Thoracic aorta (tissue), 2 donors: Measurements from ENCODE around the gene BBS7. TPM values are rescaled to one million over a fixed set of nuclear protein-coding genes. Genes with fewer than 3 reads are reported as not detected.

ENCODE experiments used
- ATAC-seq: fragments of 150-250 bp; one replicate; pipeline ENCODE4 v1.8.0; 2017; ENCODE audit warnings: low read depth; ENCODE audit not compliant: insufficient number of reproducible peaks, low FRiP score
- DNase-seq: peaks from one replicate; pipeline ENCODE4 v3.0.0-alpha.2; 2020; ENCODE audit warnings: low spot score
- H3K27ac ChIP-seq, 2 donors: fragments of 200-600 bp; sonication (generic); 1 replicate in 1 of 2; 2 replicates in 1 of 2; pipeline ENCODE4 v1.5.1; 2016; ENCODE audit warnings: mild to moderate bottlenecking in 2 of 2, moderate library complexity in 2 of 2
- H3K27me3 ChIP-seq: fragments of 200-600 bp; sonication (generic); replicated peaks from 2 replicates; pipeline ENCODE4 v1.6.0; 2016; ENCODE audit warnings: mild to moderate bottlenecking; ENCODE audit not compliant: insufficient read depth
- H3K36me3 ChIP-seq: fragments of 200-600 bp; sonication (generic); one replicate; pipeline ENCODE4 v1.5.1; 2016
- H3K4me1 ChIP-seq, 2 donors: fragments of 200-600 bp; sonication (generic); 1 replicate in 1 of 2; 2 replicates in 1 of 2; pipeline versions ENCODE4 v1.5.1 to v1.6.0; 2016; ENCODE audit warnings: low read depth in 2 of 2, mild to moderate bottlenecking in 1 of 2; ENCODE audit not compliant: control insufficient read depth in 1 of 2
- H3K4me3 ChIP-seq: fragments of 200-600 bp; sonication (generic); 2 replicates; pipeline ENCODE4 v1.5.1; 2016; ENCODE audit warnings: mild to moderate bottlenecking
- H3K9me3 ChIP-seq: fragments of 200-600 bp; sonication (generic); 2 replicates; pipeline ENCODE4 v1.5.1; 2016
- CTCF ChIP-seq: fragments of 200-600 bp; sonication (generic); IDR thresholded peaks from one replicate; pipeline ENCODE4 v1.5.1; 2019; ENCODE audit warnings: antibody characterized with exemption
- total RNA-seq, 2 donors: library from RNA; depleted of rRNA; stranded (reverse); fragments of >200 nt; gene quantifications; one replicate each; pipeline versions ENCODE4 v1.1.0 to v1.2.3, GENCODE V29; 2016

Gene BBS7
- total RNA-seq, 2 donors from 2014 or later, result 10.2 to 13.8 TPM

- Histone ChIP-seq H3K4me1 (no peaks in the 10 kb centered on the region), H3K4me3 (no peak overlapping the region), H3K9me3 (no peaks in the 10 kb centered on the region), H3K27me3 (no peaks in the 10 kb centered on the region), H3K36me3 (no peaks in the 10 kb centered on the region), H3K27ac (no peak overlapping the region)
- TF ChIP-seq CTCF, result no peak
- no peak for ATAC-seq
- no peak for DNase-seq
These were observed 27.9 kb upstream of the BBS7 start for GRCh38 chr4:121898150-121898549.

- Histone ChIP-seq H3K9me3 (no peaks in the 10 kb centered on the region), H3K36me3 (no peaks in the 10 kb centered on the region), H3K4me3 (no peak overlapping the region), H3K27me3 (no peaks in the 10 kb centered on the region), H3K4me1 (no peaks in the 10 kb centered on the region), H3K27ac (no peak overlapping the region)
- no peak for TF ChIP-seq CTCF
- no peak for ATAC-seq
- no peak for DNase-seq
These were observed 17.9 kb upstream of the BBS7 start for GRCh38 chr4:121888134-121888533.

GRCh38 chr4:121885115-121885514 is 14.8 kb upstream of the BBS7 start:
- DNase-seq, result no peak
- Histone ChIP-seq H3K27me3 (no peaks in the 10 kb centered on the region), H3K36me3 (no peaks in the 10 kb centered on the region), H3K9me3 (no peaks in the 10 kb centered on the region), H3K27ac (no peak overlapping the region), H3K4me3 (no peak overlapping the region), H3K4me1 (no peaks in the 10 kb centered on the region)
- no peak for TF ChIP-seq CTCF
- ATAC-seq, result no peak

GRCh38 chr4:121881158-121881557 is 10.9 kb upstream of the BBS7 start:
- H3K27me3 ChIP-seq, result no peaks in the 10 kb centered on the region
- H3K9me3 ChIP-seq, result no peaks in the 10 kb centered on the region
- DNase-seq, result no peak
- H3K4me3 ChIP-seq, result no peak overlapping the region
- TF ChIP-seq CTCF, result no peak
- H3K27ac ChIP-seq, result no peak overlapping the region
- H3K4me1 ChIP-seq, result no peaks in the 10 kb centered on the region
- H3K36me3 ChIP-seq, result no peaks in the 10 kb centered on the region
- ATAC-seq, result no peak

GRCh38 chr4:121879135-121879534 is 8.9 kb upstream of the BBS7 start:
- Histone ChIP-seq H3K36me3 (no peaks in the 10 kb centered on the region), H3K27ac (no peak overlapping the region), H3K27me3 (no peaks in the 10 kb centered on the region), H3K9me3 (no peaks in the 10 kb centered on the region), H3K4me3 (no peak overlapping the region), H3K4me1 (no peaks in the 10 kb centered on the region)
- no peak for TF ChIP-seq CTCF
- ATAC-seq, result no peak
- DNase-seq, result no peak
